Sigmoid colon (tissue), 4 donors: Measurements from ENCODE around the gene ZNF253.

Experiments used
- EP300 ChIP-seq, 4 donors: sonication (generic); formaldehyde crosslinking; IDR thresholded peaks; one replicate each; pipeline ENCODE4 v1.6.1; 2017; ENCODE audit warnings: antibody characterized with exemption in 4 of 4
- POLR2A ChIP-seq, 2 donors: fragments of 450-650 bp; IDR thresholded peaks; one replicate each; pipeline ENCODE4 v1.6.1; 2016; ENCODE audit warnings: antibody characterized with exemption in 2 of 2, mild to moderate bottlenecking in 2 of 2, moderate library complexity in 2 of 2
- POLR2AphosphoS5 ChIP-seq, 4 donors: sonication (generic); formaldehyde crosslinking; IDR thresholded peaks; one replicate each; pipeline ENCODE4 v1.6.1; 2017; ENCODE audit warnings: antibody characterized with exemption in 4 of 4
- TF ChIP-seq, protein P1 (sequence below), 4 experiments: fragments of 450-650 bp in 3 of 4; fragments of 200-600 bp in 1 of 4; IDR thresholded peaks; one replicate each; pipeline ENCODE4 v1.5.1; 2016 to 2019; ENCODE audit warnings: antibody characterized with exemption in 4 of 4, mild to moderate bottlenecking in 3 of 4, moderate library complexity in 2 of 4

DNA sequence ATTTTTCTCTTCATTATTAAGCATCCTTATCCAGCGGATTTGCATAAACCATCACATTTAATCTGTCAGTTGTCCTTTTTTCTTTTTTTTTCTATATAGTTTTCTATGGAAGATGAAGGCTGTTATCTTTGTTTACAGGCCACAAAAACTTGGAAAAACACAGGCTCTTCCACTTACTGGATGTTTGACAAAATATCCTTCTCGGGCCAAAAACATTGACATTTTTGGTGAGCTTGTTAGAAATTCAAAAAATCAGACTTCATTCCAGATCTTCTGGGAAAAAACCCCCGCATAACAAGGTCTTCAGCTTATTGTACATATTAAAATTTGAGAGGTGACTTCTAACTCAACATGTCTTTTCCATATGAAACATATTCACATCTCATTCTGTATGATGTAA is 48.9 kb downstream of the ZNF253 start:
- TF ChIP-seq, protein P1, sequence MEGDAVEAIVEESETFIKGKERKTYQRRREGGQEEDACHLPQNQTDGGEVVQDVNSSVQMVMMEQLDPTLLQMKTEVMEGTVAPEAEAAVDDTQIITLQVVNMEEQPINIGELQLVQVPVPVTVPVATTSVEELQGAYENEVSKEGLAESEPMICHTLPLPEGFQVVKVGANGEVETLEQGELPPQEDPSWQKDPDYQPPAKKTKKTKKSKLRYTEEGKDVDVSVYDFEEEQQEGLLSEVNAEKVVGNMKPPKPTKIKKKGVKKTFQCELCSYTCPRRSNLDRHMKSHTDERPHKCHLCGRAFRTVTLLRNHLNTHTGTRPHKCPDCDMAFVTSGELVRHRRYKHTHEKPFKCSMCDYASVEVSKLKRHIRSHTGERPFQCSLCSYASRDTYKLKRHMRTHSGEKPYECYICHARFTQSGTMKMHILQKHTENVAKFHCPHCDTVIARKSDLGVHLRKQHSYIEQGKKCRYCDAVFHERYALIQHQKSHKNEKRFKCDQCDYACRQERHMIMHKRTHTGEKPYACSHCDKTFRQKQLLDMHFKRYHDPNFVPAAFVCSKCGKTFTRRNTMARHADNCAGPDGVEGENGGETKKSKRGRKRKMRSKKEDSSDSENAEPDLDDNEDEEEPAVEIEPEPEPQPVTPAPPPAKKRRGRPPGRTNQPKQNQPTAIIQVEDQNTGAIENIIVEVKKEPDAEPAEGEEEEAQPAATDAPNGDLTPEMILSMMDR (IDR thresholded peaks at IDR 0.05) = no peak
- TF ChIP-seq POLR2AphosphoS5 (IDR thresholded peaks at IDR 0.05) (no peak), POLR2A (IDR thresholded peaks at IDR 0.05) (no peak), EP300 (IDR thresholded peaks at IDR 0.05) (no peak)
